ENCODE results near the gene RPS6KA5. TPM values are rescaled to one million over a fixed set of nuclear protein-coding genes. Genes with fewer than 3 reads are reported as not detected.
A peak's percentile ranks its signal among the peaks of the same experiment; 100 is the strongest.

Gene RPS6KA5
- polyA plus RNA-seq, 2 donors: 0.83 to 2.3 TPM

- Histone ChIP-seq H3K4me3 (ENCODE audit: low read depth in 1 of 2, low read length in 2 of 2) (no peak overlapping the region), H3K36me3 (ENCODE audit: control insufficient read depth in 2 of 2, insufficient read depth in 2 of 2, low read length in 1 of 2) (no peaks in the 10 kb centered on the region), H3K27me3 (ENCODE audit: control insufficient read depth in 1 of 2, insufficient read depth in 2 of 2, low read length in 2 of 2) (no peaks in the 10 kb centered on the region), H3K27ac (ENCODE audit: low read depth in 2 of 2, low read length in 1 of 2) (no peak overlapping the region), H3K4me1 (ENCODE audit: control insufficient read depth in 2 of 2, insufficient read depth in 2 of 2, low read length in 1 of 2) (no peaks in the 10 kb centered on the region), H3K9me3 (ENCODE audit: control insufficient read depth in 2 of 2, insufficient read depth in 1 of 2, low read depth in 1 of 2, low read length in 1 of 2) (peaks cover 0 to 7% of the 10 kb centered on the region in 2 donors)
- WGBS, 2 donors: 93 to 95% methylated on average over 2 of the region's 2 CpGs
Measured at GRCh38 chr14:90938615-90939014, 121.8 kb downstream of the RPS6KA5 start.

- Histone ChIP-seq H3K4me3 (ENCODE audit: low read depth in 1 of 2, low read length in 2 of 2) (no peak overlapping the region), H3K9me3 (ENCODE audit: control insufficient read depth in 2 of 2, insufficient read depth in 1 of 2, low read depth in 1 of 2, low read length in 1 of 2) (peaks cover 0 to 7% of the 10 kb centered on the region in 2 donors), H3K27ac (ENCODE audit: low read depth in 2 of 2, low read length in 1 of 2) (no peak overlapping the region), H3K27me3 (ENCODE audit: control insufficient read depth in 1 of 2, insufficient read depth in 2 of 2, low read length in 2 of 2) (no peaks in the 10 kb centered on the region), H3K4me1 (ENCODE audit: control insufficient read depth in 2 of 2, insufficient read depth in 2 of 2, low read length in 1 of 2) (no peaks in the 10 kb centered on the region), H3K36me3 (ENCODE audit: control insufficient read depth in 2 of 2, insufficient read depth in 2 of 2, low read length in 1 of 2) (no peaks in the 10 kb centered on the region)
- 98 to 100% methylated on average over 3 of the region's 3 CpGs for WGBS, 2 donors
Measured at GRCh38 chr14:90936757-90937440, 123.5 kb downstream of the RPS6KA5 start.

- no peak overlapping the region for H3K4me3 ChIP-seq (ENCODE audit: low read depth in 1 of 2, low read length in 2 of 2)
- H3K4me1 ChIP-seq (ENCODE audit: control insufficient read depth in 2 of 2, insufficient read depth in 2 of 2, low read length in 1 of 2): no peaks in the 10 kb centered on the region
- H3K27ac ChIP-seq (ENCODE audit: low read depth in 2 of 2, low read length in 1 of 2): peak overlapping the region in 1 of 2 donors; percentile 59
- no peaks in the 10 kb centered on the region for H3K27me3 ChIP-seq (ENCODE audit: control insufficient read depth in 1 of 2, insufficient read depth in 2 of 2, low read length in 2 of 2)
- H3K9me3 ChIP-seq (ENCODE audit: control insufficient read depth in 2 of 2, insufficient read depth in 1 of 2, low read depth in 1 of 2, low read length in 1 of 2): no peaks in the 10 kb centered on the region
- WGBS, 2 donors: 41% methylated on average over 4 of the region's 4 CpGs
- no peaks in the 10 kb centered on the region for H3K36me3 ChIP-seq (ENCODE audit: control insufficient read depth in 2 of 2, insufficient read depth in 2 of 2, low read length in 1 of 2)
Measured at GRCh38 chr14:90924621-90925340, 135.7 kb downstream of the RPS6KA5 start.

GRCh38 chr14:90922141-90922540, 138.3 kb downstream of the RPS6KA5 start:
- Histone ChIP-seq H3K27me3 (ENCODE audit: control insufficient read depth in 1 of 2, insufficient read depth in 2 of 2, low read length in 2 of 2) (no peaks in the 10 kb centered on the region), H3K9me3 (ENCODE audit: control insufficient read depth in 2 of 2, insufficient read depth in 1 of 2, low read depth in 1 of 2, low read length in 1 of 2) (no peaks in the 10 kb centered on the region)
- 93 to 96% methylated on average over 4 of the region's 4 CpGs for WGBS, 2 donors

GRCh38 chr14:90911121-90911520, 149.3 kb downstream of the RPS6KA5 start:
- Histone ChIP-seq H3K27me3 (ENCODE audit: control insufficient read depth in 1 of 2, insufficient read depth in 2 of 2, low read length in 2 of 2) (no peaks in the 10 kb centered on the region), H3K9me3 (ENCODE audit: control insufficient read depth in 2 of 2, insufficient read depth in 1 of 2, low read depth in 1 of 2, low read length in 1 of 2) (no peaks in the 10 kb centered on the region), H3K4me3 (ENCODE audit: low read depth in 1 of 2, low read length in 2 of 2) (no peak overlapping the region), H3K27ac (ENCODE audit: low read depth in 2 of 2, low read length in 1 of 2) (no peak overlapping the region), H3K4me1 (ENCODE audit: control insufficient read depth in 2 of 2, insufficient read depth in 2 of 2, low read length in 1 of 2) (no peaks in the 10 kb centered on the region), H3K36me3 (ENCODE audit: control insufficient read depth in 2 of 2, insufficient read depth in 2 of 2, low read length in 1 of 2) (no peaks in the 10 kb centered on the region)
- WGBS, 2 donors: 47 to 48% methylated on average over 1 of the region's 1 CpG

More at GRCh38 chr14:90922141-90922540, 138.3 kb downstream of the RPS6KA5 start:
- Histone ChIP-seq H3K4me1 (ENCODE audit: control insufficient read depth in 2 of 2, insufficient read depth in 2 of 2, low read length in 1 of 2) (no peaks in the 10 kb centered on the region), H3K4me3 (ENCODE audit: low read depth in 1 of 2, low read length in 2 of 2) (no peak overlapping the region), H3K27ac (ENCODE audit: low read depth in 2 of 2, low read length in 1 of 2) (no peak overlapping the region), H3K36me3 (ENCODE audit: control insufficient read depth in 2 of 2, insufficient read depth in 2 of 2, low read length in 1 of 2) (no peaks in the 10 kb centered on the region)

DNA sequence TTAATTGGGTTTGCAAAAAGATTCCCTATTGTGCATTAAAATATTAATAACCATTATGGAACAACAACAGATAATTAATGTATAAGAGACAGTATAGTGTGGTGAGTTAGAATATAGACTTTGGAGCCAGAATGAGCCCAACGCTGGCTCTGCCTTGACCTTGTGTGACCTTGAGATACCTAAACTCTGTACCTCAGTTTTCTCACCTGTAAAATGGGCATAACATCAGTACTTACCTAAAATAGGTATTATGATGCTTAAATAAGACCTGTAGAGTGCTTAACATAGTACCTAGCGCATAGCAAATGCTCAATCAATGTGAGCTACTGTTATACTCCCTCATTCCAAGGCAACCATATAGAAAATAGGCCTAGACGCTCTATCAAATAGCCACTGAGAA, 153.3 kb downstream of the RPS6KA5 start:
- Histone ChIP-seq H3K36me3 (ENCODE audit: control insufficient read depth in 2 of 2, insufficient read depth in 2 of 2, low read length in 1 of 2) (no peaks in the 10 kb centered on the region), H3K27ac (ENCODE audit: low read depth in 2 of 2, low read length in 1 of 2) (no peak overlapping the region), H3K27me3 (ENCODE audit: control insufficient read depth in 1 of 2, insufficient read depth in 2 of 2, low read length in 2 of 2) (no peaks in the 10 kb centered on the region), H3K9me3 (ENCODE audit: control insufficient read depth in 2 of 2, insufficient read depth in 1 of 2, low read depth in 1 of 2, low read length in 1 of 2) (no peaks in the 10 kb centered on the region), H3K4me1 (ENCODE audit: control insufficient read depth in 2 of 2, insufficient read depth in 2 of 2, low read length in 1 of 2) (no peaks in the 10 kb centered on the region), H3K4me3 (ENCODE audit: low read depth in 1 of 2, low read length in 2 of 2) (no peak overlapping the region)
- whole genome bisulfite sequencing, 2 donors: 95 to 98% methylated on average over 3 of the region's 3 CpGs

- Histone ChIP-seq H3K27me3 (ENCODE audit: control insufficient read depth in 1 of 2, insufficient read depth in 2 of 2, low read length in 2 of 2) (no peaks in the 10 kb centered on the region), H3K27ac (ENCODE audit: low read depth in 2 of 2, low read length in 1 of 2) (no peak overlapping the region), H3K36me3 (ENCODE audit: control insufficient read depth in 2 of 2, insufficient read depth in 2 of 2, low read length in 1 of 2) (no peaks in the 10 kb centered on the region), H3K4me1 (ENCODE audit: control insufficient read depth in 2 of 2, insufficient read depth in 2 of 2, low read length in 1 of 2) (no peaks in the 10 kb centered on the region), H3K4me3 (ENCODE audit: low read depth in 1 of 2, low read length in 2 of 2) (no peak overlapping the region), H3K9me3 (ENCODE audit: control insufficient read depth in 2 of 2, insufficient read depth in 1 of 2, low read depth in 1 of 2, low read length in 1 of 2) (no peaks in the 10 kb centered on the region)
Measured at GRCh38 chr14:90905531-90905930, 154.9 kb downstream of the RPS6KA5 start.

DNA sequence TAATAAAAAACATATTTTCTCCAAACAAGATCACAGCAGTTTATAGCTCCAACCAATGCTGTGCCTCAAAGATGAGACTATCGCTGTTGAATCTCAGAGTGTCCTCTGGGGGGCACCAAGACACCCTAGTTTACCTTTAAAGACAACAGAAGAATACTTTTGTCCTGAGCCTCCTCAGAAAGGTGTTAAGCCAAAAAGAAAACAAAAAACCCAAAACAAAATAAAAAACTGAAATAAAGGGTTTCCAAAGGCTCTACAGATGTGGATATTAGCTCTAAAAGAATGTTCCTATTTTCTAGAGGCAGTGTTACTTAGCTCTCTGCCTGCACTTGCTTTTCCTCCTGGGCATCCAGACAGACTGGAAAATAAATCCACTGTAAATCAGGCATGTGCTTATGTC, 157.3 kb downstream of the RPS6KA5 start:
- 2 to 7% methylated on average over 1 of the region's 1 CpG for WGBS, 2 donors
- peaks cover 0 to 5% of the 10 kb centered on the region in 2 donors for H3K36me3 ChIP-seq (ENCODE audit: control insufficient read depth in 2 of 2, insufficient read depth in 2 of 2, low read length in 1 of 2)

GRCh38 chr14:90900476-90901083, 159.9 kb downstream of the RPS6KA5 start:
- H3K4me3 ChIP-seq (ENCODE audit: low read depth in 1 of 2, low read length in 2 of 2): no peak overlapping the region
- 76 to 81% methylated on average over 2 of the region's 2 CpGs for WGBS, 2 donors
- H3K27me3 ChIP-seq (ENCODE audit: control insufficient read depth in 1 of 2, insufficient read depth in 2 of 2, low read length in 2 of 2): no peaks in the 10 kb centered on the region
- peaks cover 0 to 7% of the 10 kb centered on the region in 2 donors for H3K36me3 ChIP-seq (ENCODE audit: control insufficient read depth in 2 of 2, insufficient read depth in 2 of 2, low read length in 1 of 2)
- H3K4me1 ChIP-seq (ENCODE audit: control insufficient read depth in 2 of 2, insufficient read depth in 2 of 2, low read length in 1 of 2): no peaks in the 10 kb centered on the region
- no peaks in the 10 kb centered on the region for H3K9me3 ChIP-seq (ENCODE audit: control insufficient read depth in 2 of 2, insufficient read depth in 1 of 2, low read depth in 1 of 2, low read length in 1 of 2)
- H3K27ac ChIP-seq (ENCODE audit: low read depth in 2 of 2, low read length in 1 of 2): no peak overlapping the region

More for the DNA sequence above, 157.3 kb downstream of the RPS6KA5 start:
- Histone ChIP-seq H3K4me3 (ENCODE audit: low read depth in 1 of 2, low read length in 2 of 2) (no peak overlapping the region), H3K27me3 (ENCODE audit: control insufficient read depth in 1 of 2, insufficient read depth in 2 of 2, low read length in 2 of 2) (no peaks in the 10 kb centered on the region), H3K9me3 (ENCODE audit: control insufficient read depth in 2 of 2, insufficient read depth in 1 of 2, low read depth in 1 of 2, low read length in 1 of 2) (no peaks in the 10 kb centered on the region), H3K4me1 (ENCODE audit: control insufficient read depth in 2 of 2, insufficient read depth in 2 of 2, low read length in 1 of 2) (no peaks in the 10 kb centered on the region), H3K27ac (ENCODE audit: low read depth in 2 of 2, low read length in 1 of 2) (no peak overlapping the region)
